ENCODE results near the gene FPR1. TPM values are rescaled to one million over a fixed set of nuclear protein-coding genes. Genes with fewer than 3 reads are reported as not detected.

The FPR1 gene
- total and polyA plus RNA-seq, 2 of the 4 experiments (the other 2 are of a cell fraction): not detected

- H3K27me3 ChIP-seq (ENCODE audit: control insufficient read depth, insufficient read depth, low read length): no peaks in the 10 kb centered on the region
- no CpG with 5 or more reads among the region's 2 CpGs for WGBS, 2 experiments (ENCODE audit: extremely low coverage in 2 of 2, insufficient read length in 1 of 2)
- H3K4me1 ChIP-seq (ENCODE audit: control insufficient read depth, insufficient read depth, low read length): no peaks in the 10 kb centered on the region
- H3K18ac ChIP-seq (ENCODE audit: low read depth, low read length): no peak overlapping the region
- in situ Hi-C loops (cut with MboI; ENCODE audit: low sequenced_read_pairs): no loop called here
- H3K4ac ChIP-seq (ENCODE audit: low read depth, low read length): no peak overlapping the region
- H2BK5ac ChIP-seq (ENCODE audit: low read depth, low read length, poor library complexity, severe bottlenecking): no peak overlapping the region
- no peak overlapping the region for H2BK15ac ChIP-seq (ENCODE audit: low read depth, low read length)
- dilution Hi-C loops (cut with HindIII; ENCODE audit: low sequenced_read_pairs, unreplicated experiment): no loop called here
- no peak overlapping the region for H4K5ac ChIP-seq (ENCODE audit: low read depth, low read length)
- H3K9me3 ChIP-seq (ENCODE audit: control insufficient read depth, insufficient read depth, low read length): 0 out of 2 replicates have a peak, but pooled peaks cover 1% of the 10 kb centered on the region
- H2BK20ac ChIP-seq (ENCODE audit: low read depth, low read length): no peak overlapping the region
- H3K56ac ChIP-seq (ENCODE audit: extremely low read depth, insufficient read depth, low read length): no peak overlapping the region
- ATAC-seq (ENCODE audit: low read depth): no peak
- DNase-seq: no peak
- no peak overlapping the region for H2AFZ ChIP-seq (replicated peaks; ENCODE audit: low read length, poor library complexity)
- no peak overlapping the region for H3K9ac ChIP-seq (ENCODE audit: low read depth, low read length)
- H3K27ac ChIP-seq (ENCODE audit: insufficient read depth, low read length): no peak overlapping the region
- no TSS peak for BruUV-seq (replicated peaks)
- no peak overlapping the region for H2AK9ac ChIP-seq (replicated peaks; ENCODE audit: low read depth, low read length, poor library complexity)
- H2BK120ac ChIP-seq (ENCODE audit: low read depth, low read length): no peak overlapping the region
- CTCF ChIA-PET: interaction anchor here (0.6 kb wide), 1 partner anchor 12 kb away, joined by 3 read pairs; no protein-coding TSS in a partner anchor
- TF ChIP-seq MAFK (IDR thresholded peaks at IDR 0.05; ENCODE audit: low read depth, low read length) (no peak), CEBPB (IDR thresholded peaks at IDR 0.05; ENCODE audit: low read depth, low read length) (no peak), BHLHE40 (IDR thresholded peaks at IDR 0.05; ENCODE audit: low read depth, low read length) (no peak), FOS (IDR thresholded peaks at IDR 0.05; ENCODE audit: low read depth, low read length) (no peak), MAZ (IDR thresholded peaks at IDR 0.05; ENCODE audit: borderline replicate concordance, low read depth, low read length) (no peak), RFX5 (IDR thresholded peaks at IDR 0.05; ENCODE audit: low read depth, low read length) (no peak), RCOR1 (IDR thresholded peaks at IDR 0.05; ENCODE audit: insufficient replicate concordance, low read length) (no peak), RAD21 (IDR thresholded peaks at IDR 0.05; ENCODE audit: low read length) (no peak), MXI1 (IDR thresholded peaks at IDR 0.05; ENCODE audit: borderline replicate concordance, low read depth, low read length) (no peak), CHD1 (IDR thresholded peaks at IDR 0.05; ENCODE audit: low read depth, low read length) (no peak), USF2 (IDR thresholded peaks at IDR 0.05; ENCODE audit: low read depth, low read length) (no peak)
- TF ChIP-seq, protein P1, sequence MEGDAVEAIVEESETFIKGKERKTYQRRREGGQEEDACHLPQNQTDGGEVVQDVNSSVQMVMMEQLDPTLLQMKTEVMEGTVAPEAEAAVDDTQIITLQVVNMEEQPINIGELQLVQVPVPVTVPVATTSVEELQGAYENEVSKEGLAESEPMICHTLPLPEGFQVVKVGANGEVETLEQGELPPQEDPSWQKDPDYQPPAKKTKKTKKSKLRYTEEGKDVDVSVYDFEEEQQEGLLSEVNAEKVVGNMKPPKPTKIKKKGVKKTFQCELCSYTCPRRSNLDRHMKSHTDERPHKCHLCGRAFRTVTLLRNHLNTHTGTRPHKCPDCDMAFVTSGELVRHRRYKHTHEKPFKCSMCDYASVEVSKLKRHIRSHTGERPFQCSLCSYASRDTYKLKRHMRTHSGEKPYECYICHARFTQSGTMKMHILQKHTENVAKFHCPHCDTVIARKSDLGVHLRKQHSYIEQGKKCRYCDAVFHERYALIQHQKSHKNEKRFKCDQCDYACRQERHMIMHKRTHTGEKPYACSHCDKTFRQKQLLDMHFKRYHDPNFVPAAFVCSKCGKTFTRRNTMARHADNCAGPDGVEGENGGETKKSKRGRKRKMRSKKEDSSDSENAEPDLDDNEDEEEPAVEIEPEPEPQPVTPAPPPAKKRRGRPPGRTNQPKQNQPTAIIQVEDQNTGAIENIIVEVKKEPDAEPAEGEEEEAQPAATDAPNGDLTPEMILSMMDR (conservative IDR thresholded peaks at IDR 0.05; ENCODE audit: low read depth, low read length): no peak
- TF ChIP-seq, protein P2, sequence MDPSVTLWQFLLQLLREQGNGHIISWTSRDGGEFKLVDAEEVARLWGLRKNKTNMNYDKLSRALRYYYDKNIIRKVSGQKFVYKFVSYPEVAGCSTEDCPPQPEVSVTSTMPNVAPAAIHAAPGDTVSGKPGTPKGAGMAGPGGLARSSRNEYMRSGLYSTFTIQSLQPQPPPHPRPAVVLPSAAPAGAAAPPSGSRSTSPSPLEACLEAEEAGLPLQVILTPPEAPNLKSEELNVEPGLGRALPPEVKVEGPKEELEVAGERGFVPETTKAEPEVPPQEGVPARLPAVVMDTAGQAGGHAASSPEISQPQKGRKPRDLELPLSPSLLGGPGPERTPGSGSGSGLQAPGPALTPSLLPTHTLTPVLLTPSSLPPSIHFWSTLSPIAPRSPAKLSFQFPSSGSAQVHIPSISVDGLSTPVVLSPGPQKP (IDR thresholded peaks at IDR 0.05; ENCODE audit: borderline replicate concordance, low read depth, low read length): no peak
- no peaks in the 10 kb centered on the region for H4K20me1 ChIP-seq (ENCODE audit: insufficient read depth, low read length)
- no peak overlapping the region for H4K8ac ChIP-seq (ENCODE audit: low read depth in 2 of 2, low read length in 2 of 2)
- no peaks in the 10 kb centered on the region for H3K36me3 ChIP-seq (ENCODE audit: control insufficient read depth, insufficient read depth, low read length)
- H3K4me3 ChIP-seq (ENCODE audit: insufficient read depth, low read depth, low read length): no peak overlapping the region
- no peak overlapping the region for H3K14ac ChIP-seq (replicated peaks; ENCODE audit: low read depth, low read length)
- no peaks in the 10 kb centered on the region for H3K9me1 ChIP-seq (ENCODE audit: insufficient read depth, low read length)
- no peak overlapping the region for H3K23ac ChIP-seq (ENCODE audit: low read depth, low read length)
- no peak overlapping the region for H3K4me2 ChIP-seq (ENCODE audit: low read depth, low read length)
- POLR2A ChIA-PET (ENCODE audit: unreplicated experiment): interaction anchor here (0.7 kb wide), 1 partner anchor 21 kb away, joined by 3 read pairs; no protein-coding TSS in a partner anchor
- intact Hi-C loops (cut with micrococcal nuclease): no loop called here
- no peaks in the 10 kb centered on the region for H3K79me1 ChIP-seq (ENCODE audit: low read depth in 1 of 2, low read length in 2 of 2)
- H4K91ac ChIP-seq (ENCODE audit: insufficient read depth, low read depth, low read length): no peak overlapping the region
- H2AK5ac ChIP-seq (ENCODE audit: low read depth, low read length): no peak overlapping the region
Measured at GRCh38 chr19:51737924-51738323, 13.8 kb downstream of the FPR1 start.
